NCI-H187 (cell line): Measurements from ENCODE around the gene FAM162B.
"Not testable (repeated sequence)": the region's sequence is repeated elsewhere in the genome, so short reads cannot be mapped to it uniquely, and the experiment has no call there.

ENCODE experiments used
- DNase-seq, 2 experiments: peaks; one replicate each; lab custom pipeline; 2025; lab: John Stamatoyannopoulos, UW

FAM162B gene

DNA sequence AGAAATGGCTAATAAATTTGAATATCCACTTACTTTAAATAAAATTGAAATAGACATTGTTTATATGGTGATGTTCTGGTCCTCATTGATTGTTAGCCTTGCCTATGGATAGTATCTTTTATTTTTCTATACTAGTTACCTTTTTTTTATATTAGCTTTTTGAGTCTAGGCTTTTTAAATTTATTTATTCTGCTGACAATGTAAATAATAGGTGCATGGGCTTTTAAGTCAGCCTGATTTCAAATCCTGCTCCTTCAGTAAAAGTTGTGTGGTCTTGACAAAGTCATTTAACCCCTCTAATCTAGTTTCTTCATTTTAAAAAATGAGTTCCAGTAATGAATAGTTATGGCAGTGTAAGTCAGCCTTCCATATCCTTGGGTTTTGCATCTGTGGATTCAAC lies 38.6 kb downstream of the FAM162B start:
- DNase-seq: no peak

- no peak for DNase-seq
Observed at GRCh38 chr6:116714761-116715160, 50.8 kb downstream of the FAM162B start.

DNA sequence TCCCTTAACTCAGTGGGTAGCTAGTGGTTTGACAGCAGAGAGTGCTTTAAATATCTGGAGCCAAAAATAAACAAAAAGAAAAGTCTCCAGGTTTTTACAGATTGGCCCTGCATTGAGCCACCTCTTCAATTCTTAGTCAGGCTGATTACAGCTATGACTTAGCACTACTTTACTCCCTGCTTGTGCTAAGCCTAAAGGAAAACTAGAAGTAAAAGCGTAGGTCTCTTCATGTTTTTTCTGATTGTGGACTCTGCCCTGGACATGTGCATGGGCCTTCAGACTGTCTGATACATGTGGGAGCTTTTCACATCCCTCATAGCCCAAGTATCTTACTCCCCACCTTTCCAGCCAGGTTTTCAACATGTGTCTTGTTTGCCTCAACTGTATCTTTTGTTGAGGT lies 51.2 kb downstream of the FAM162B start:
- DNase-seq: no peak

DNA sequence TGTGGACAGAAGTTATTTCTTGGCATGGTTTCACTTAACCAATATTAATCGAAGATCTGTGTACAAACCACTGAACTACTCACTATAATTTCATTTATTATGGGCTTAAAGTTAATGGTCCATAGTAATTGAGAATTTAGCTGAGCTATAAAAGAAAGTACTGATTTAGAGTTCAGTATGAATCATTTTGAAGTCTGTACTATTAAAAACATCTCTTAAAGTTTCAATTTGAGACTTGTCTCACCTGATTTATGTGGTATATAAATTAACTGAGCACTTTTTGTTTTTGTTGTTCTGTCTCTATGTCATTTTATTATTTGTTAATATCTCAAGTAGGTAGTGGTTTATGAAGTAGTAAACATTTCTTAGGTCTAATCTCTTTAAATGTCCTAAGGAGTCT lies 59.6 kb downstream of the FAM162B start:
- no peak for DNase-seq

GRCh38 chr6:116703888-116704287 lies 61.6 kb downstream of the FAM162B start:
- not testable (repeated sequence) for DNase-seq
